CD14-positive monocyte (primary cell): ENCODE data around the gene TBC1D26. TPM values are rescaled to one million over a fixed set of nuclear protein-coding genes. Genes with fewer than 3 reads are reported as not detected.
"Not testable (repeated sequence)": the region's sequence is repeated elsewhere in the genome, so short reads cannot be mapped to it uniquely, and the experiment has no call there.

Experiments used
- DNase-seq, 3 donors: peaks; one replicate each; pipeline ENCODE4 v3.0.0-alpha.2; 2011 to 2022
- H2AFZ ChIP-seq: 2 replicates; pipeline ENCODE4 v1.6.0; 2012; ENCODE audit warnings: mild to moderate bottlenecking, low read depth, low read length, inconsistent platforms; ENCODE audit not compliant: insufficient read depth, poor library complexity, severe bottlenecking
- H3K27ac ChIP-seq, 2 donors: 1 replicate in 1 of 2; 2 replicates in 1 of 2; pipeline ENCODE4 v1.5.1; 2012 to 2013; ENCODE audit warnings: low read length in 2 of 2, control low read depth in 1 of 2, inconsistent platforms in 1 of 2, low read depth in 1 of 2, mild to moderate bottlenecking in 1 of 2
- H3K27me3 ChIP-seq, 2 donors: one replicate each; pipeline versions ENCODE4 v1.6.0 to v1.6.1; 2011 to 2013; ENCODE audit warnings: low read length in 2 of 2; ENCODE audit not compliant: control insufficient read depth in 2 of 2, insufficient read depth in 2 of 2
- H3K36me3 ChIP-seq, 2 donors: replicated peaks in 1 of 2; 1 replicate in 1 of 2; 2 replicates in 1 of 2; pipeline versions ENCODE4 v1.5.1 to v1.6.1; 2012 to 2013; ENCODE audit warnings: low read length in 2 of 2, control low read depth in 1 of 2, inconsistent platforms in 1 of 2, mild to moderate bottlenecking in 1 of 2; ENCODE audit not compliant: insufficient read depth in 2 of 2, control insufficient read depth in 1 of 2
- H3K4me1 ChIP-seq, 2 donors: 1 replicate in 1 of 2; 2 replicates in 1 of 2; pipeline versions ENCODE4 v1.5.1 to v1.6.1; 2012 to 2013; ENCODE audit warnings: low read length in 2 of 2, control low read depth in 1 of 2, inconsistent platforms in 1 of 2, mild to moderate bottlenecking in 1 of 2, moderate library complexity in 1 of 2; ENCODE audit not compliant: insufficient read depth in 2 of 2, control insufficient read depth in 1 of 2
- H3K4me2 ChIP-seq: replicated peaks from 2 replicates; pipeline ENCODE3; 2012; ENCODE audit warnings: low read length, moderate library complexity, mild to moderate bottlenecking; ENCODE audit not compliant: poor library complexity, severe bottlenecking; ENCODE audit errors: extremely low read depth
- H3K4me3 ChIP-seq, 3 experiments: fragments of 200-600 bp in 1 of 3; sonication (generic) in 1 of 3; replicated peaks in 1 of 3; 1 replicate in 2 of 3; 2 replicates in 1 of 3; pipeline ENCODE4 v1.5.1; 2011 to 2013; ENCODE audit warnings: low read length in 3 of 3, mild to moderate bottlenecking in 3 of 3, control low read depth in 2 of 3, low read depth in 2 of 3, inconsistent platforms in 1 of 3, moderate library complexity in 1 of 3
- H3K79me2 ChIP-seq: 2 replicates; pipeline ENCODE4 v1.6.0; 2012; ENCODE audit warnings: mild to moderate bottlenecking, control low read depth, inconsistent platforms, low read length, moderate library complexity; ENCODE audit not compliant: insufficient read depth
- H3K9ac ChIP-seq: 2 replicates; pipeline ENCODE4 v1.6.0; 2017; ENCODE audit warnings: low read length, mild to moderate bottlenecking; ENCODE audit not compliant: insufficient read depth, poor library complexity, severe bottlenecking
- H3K9me3 ChIP-seq, 2 donors: replicated peaks in 1 of 2; 1 replicate in 1 of 2; 2 replicates in 1 of 2; pipeline versions ENCODE4 v1.5.1 to v1.6.1; 2012 to 2013; ENCODE audit warnings: low read length in 2 of 2, control low read depth in 1 of 2; ENCODE audit not compliant: control insufficient read depth in 1 of 2, insufficient read depth in 1 of 2
- H4K20me1 ChIP-seq: 2 replicates; pipeline ENCODE4 v1.6.0; 2012; ENCODE audit warnings: mild to moderate bottlenecking, low read length, control low read depth, moderate library complexity; ENCODE audit not compliant: insufficient read depth
- H3K27ac Mint-ChIP-seq, 7 donors: one replicate each; pipeline ENCODE4 v1.8.0; 2020; ENCODE audit warnings: mild to moderate bottlenecking in 7 of 7, mixed read lengths in 7 of 7, moderate library complexity in 6 of 7, inconsistent platforms in 2 of 7
- H3K27me3 Mint-ChIP-seq, 3 donors: one replicate each; pipeline ENCODE4 v1.8.0; 2021 to 2022; ENCODE audit warnings: low read depth in 3 of 3, mild to moderate bottlenecking in 3 of 3, mixed read lengths in 3 of 3, moderate library complexity in 3 of 3, inconsistent platforms in 1 of 3
- H3K36me3 Mint-ChIP-seq, 2 donors: one replicate each; pipeline ENCODE4 v1.8.0; 2020; ENCODE audit warnings: mixed read lengths in 2 of 2, inconsistent platforms in 1 of 2, mild to moderate bottlenecking in 1 of 2
- H3K4me1 Mint-ChIP-seq: one replicate; pipeline ENCODE4 v1.8.0; 2020; ENCODE audit warnings: mild to moderate bottlenecking, mixed read lengths
- H3K4me3 Mint-ChIP-seq, 2 donors: one replicate each; pipeline ENCODE4 v1.8.0; 2020; ENCODE audit warnings: mild to moderate bottlenecking in 2 of 2, mixed read lengths in 2 of 2, moderate library complexity in 1 of 2
- H3K9me3 Mint-ChIP-seq, 7 donors: one replicate each; pipeline ENCODE4 v1.8.0; 2020 to 2022; ENCODE audit warnings: mixed read lengths in 7 of 7, mild to moderate bottlenecking in 6 of 7, moderate library complexity in 6 of 7, inconsistent platforms in 2 of 7
- WGBS: methylation state at CpG from one replicate; pipeline ENCODE4 v1.1.5; 2013; ENCODE audit warnings: missing lambda C conversion rate; ENCODE audit not compliant: insufficient coverage; 5-methylcytosine and 5-hydroxymethylcytosine counted together
- intact Hi-C, 2 donors: fragments of 100-400 bp; cut with micrococcal nuclease; formaldehyde crosslinking; loops; one replicate each; pipeline versions ENCODE4 v1.15.0 to v1.15.1; 2023
- polyA plus RNA-seq, 3 donors: library from polyadenylated mRNA; depleted of rRNA in 1 of 3; unstranded in 2 of 3; stranded (reverse) in 1 of 3; fragments of 300-500 nt in 2 of 3; fragments of >200 nt in 1 of 3; fragmentation: Illumina TruSeq in 2 of 3; gene quantifications; 1 replicate in 2 of 3; 2 replicates in 1 of 3; pipeline ENCODE4 v1.2.3, GENCODE V29; 2012 to 2021
- TF ChIP-seq, protein P1 (sequence below): fragments of 200-600 bp; IDR thresholded peaks from one replicate; pipeline ENCODE4 v1.8.0; 2022; ENCODE audit warnings: antibody characterized with exemption, mild to moderate bottlenecking

Gene TBC1D26
- polyA plus RNA-seq, 3 donors = 0.03 TPM; not detected in 2

- no CpG with 5 or more reads among the region's 2 CpGs for WGBS
- Histone ChIP-seq H3K79me2 (no peaks in the 10 kb centered on the region), H3K4me1 (peaks cover 0 to 4% of the 10 kb centered on the region in 2 donors), H3K9me3 (no peaks in the 10 kb centered on the region), H3K36me3 (no peaks in the 10 kb centered on the region), H3K9ac (no peak overlapping the region), H3K4me3 (no peak overlapping the region), H4K20me1 (no peaks in the 10 kb centered on the region), H3K4me2 (no peak overlapping the region), H3K27me3 (no peaks in the 10 kb centered on the region), H2AFZ (no peak overlapping the region), H3K27ac (no peak overlapping the region)
- intact Hi-C loops = no loop called here
- Mint-ChIP-seq H3K36me3 (no peaks in the 10 kb centered on the region), H3K9me3 (peaks cover 0 to 18% (median 6%) of the 10 kb centered on the region in 7 donors), H3K4me1 (peaks cover 8% of the 10 kb centered on the region), H3K27ac (no peak overlapping the region), H3K4me3 (no peak overlapping the region), H3K27me3 (peaks cover 3 to 12% (median 9%) of the 10 kb centered on the region in 3 donors)
- TF ChIP-seq, protein P1, sequence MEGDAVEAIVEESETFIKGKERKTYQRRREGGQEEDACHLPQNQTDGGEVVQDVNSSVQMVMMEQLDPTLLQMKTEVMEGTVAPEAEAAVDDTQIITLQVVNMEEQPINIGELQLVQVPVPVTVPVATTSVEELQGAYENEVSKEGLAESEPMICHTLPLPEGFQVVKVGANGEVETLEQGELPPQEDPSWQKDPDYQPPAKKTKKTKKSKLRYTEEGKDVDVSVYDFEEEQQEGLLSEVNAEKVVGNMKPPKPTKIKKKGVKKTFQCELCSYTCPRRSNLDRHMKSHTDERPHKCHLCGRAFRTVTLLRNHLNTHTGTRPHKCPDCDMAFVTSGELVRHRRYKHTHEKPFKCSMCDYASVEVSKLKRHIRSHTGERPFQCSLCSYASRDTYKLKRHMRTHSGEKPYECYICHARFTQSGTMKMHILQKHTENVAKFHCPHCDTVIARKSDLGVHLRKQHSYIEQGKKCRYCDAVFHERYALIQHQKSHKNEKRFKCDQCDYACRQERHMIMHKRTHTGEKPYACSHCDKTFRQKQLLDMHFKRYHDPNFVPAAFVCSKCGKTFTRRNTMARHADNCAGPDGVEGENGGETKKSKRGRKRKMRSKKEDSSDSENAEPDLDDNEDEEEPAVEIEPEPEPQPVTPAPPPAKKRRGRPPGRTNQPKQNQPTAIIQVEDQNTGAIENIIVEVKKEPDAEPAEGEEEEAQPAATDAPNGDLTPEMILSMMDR = no peak
- DNase-seq = no peak
Measured at GRCh38 chr17:15744885-15745284, 12.8 kb downstream of the TBC1D26 start.

DNA sequence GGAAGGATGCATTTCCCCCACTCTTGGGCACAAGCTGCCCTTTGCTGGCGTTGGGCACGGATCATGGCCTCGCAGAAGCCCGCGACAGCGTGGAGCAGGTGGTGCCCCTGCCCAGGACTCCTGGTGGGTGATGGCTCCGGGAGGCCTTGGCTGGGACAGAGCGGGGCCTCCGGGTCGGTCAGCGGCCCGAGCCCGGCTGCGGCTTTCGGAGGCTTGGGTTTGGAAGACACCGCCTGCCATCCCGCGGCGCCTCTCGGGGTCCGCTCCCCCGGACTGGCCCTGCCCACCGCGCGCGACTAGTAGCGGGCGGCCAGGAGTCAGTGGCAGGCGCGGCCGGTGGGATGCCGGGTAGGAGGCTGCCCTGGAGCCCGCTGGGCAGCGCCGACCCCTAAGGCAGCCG, 17.3 kb downstream of the TBC1D26 start:
- H3K4me1 ChIP-seq, H2AFZ ChIP-seq, H3K4me3 ChIP-seq, H3K27ac Mint-ChIP-seq, DNase-seq, H3K27me3 ChIP-seq, H3K27ac ChIP-seq, H3K9me3 ChIP-seq, H3K4me2 ChIP-seq, H3K4me1 Mint-ChIP-seq, H3K4me3 Mint-ChIP-seq, H3K36me3 Mint-ChIP-seq, H3K9me3 Mint-ChIP-seq, H3K36me3 ChIP-seq, H3K9ac ChIP-seq, H3K79me2 ChIP-seq, intact Hi-C loops, H4K20me1 ChIP-seq: not testable (repeated sequence)
- H3K27me3 Mint-ChIP-seq = peaks cover 2 to 12% (median 11%) of the 10 kb centered on the region in 3 donors
- WGBS = 30% methylated on average over 30 of the region's 36 CpGs

GRCh38 chr17:15768865-15769533, 36.9 kb downstream of the TBC1D26 start:
- 95% methylated on average over 4 of the region's 14 CpGs for WGBS
- H3K4me3 ChIP-seq, H3K9me3 Mint-ChIP-seq, intact Hi-C loops, H4K20me1 ChIP-seq, DNase-seq, H3K9ac ChIP-seq, H3K27ac Mint-ChIP-seq, H3K27me3 ChIP-seq, H3K4me2 ChIP-seq, H3K4me1 Mint-ChIP-seq, H2AFZ ChIP-seq, H3K4me3 Mint-ChIP-seq, H3K79me2 ChIP-seq, H3K27me3 Mint-ChIP-seq, H3K27ac ChIP-seq, H3K36me3 Mint-ChIP-seq, H3K36me3 ChIP-seq, H3K4me1 ChIP-seq, H3K9me3 ChIP-seq: not testable (repeated sequence)

DNA sequence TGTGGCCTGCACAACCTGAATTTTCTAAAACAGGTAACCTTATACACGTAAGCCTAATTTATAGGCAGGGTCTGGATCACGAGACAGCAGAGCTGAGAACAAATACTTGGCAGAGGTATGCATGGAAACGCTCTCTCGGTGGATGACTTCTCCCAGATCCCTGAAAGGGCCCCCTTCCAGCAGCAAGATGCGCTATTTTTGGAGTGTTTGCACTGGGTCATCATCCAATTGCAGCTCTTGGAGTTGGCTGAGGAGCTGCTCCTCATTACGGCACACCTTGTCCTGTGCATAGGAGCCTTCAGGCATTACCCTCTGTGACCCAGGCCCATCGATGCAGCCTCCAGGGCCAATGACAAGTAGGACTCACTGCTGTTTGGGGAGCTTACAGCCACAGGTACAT, 38.6 kb downstream of the TBC1D26 start:
- 100% methylated on average over 1 of the region's 7 CpGs for WGBS
- not testable (repeated sequence) for H3K4me1 ChIP-seq, H3K4me3 Mint-ChIP-seq

More for the DNA sequence above, 38.6 kb downstream of the TBC1D26 start:
- H3K27ac ChIP-seq, H3K27me3 ChIP-seq, H3K9me3 ChIP-seq, H4K20me1 ChIP-seq, H3K9ac ChIP-seq, intact Hi-C loops, H2AFZ ChIP-seq, H3K4me2 ChIP-seq, H3K4me3 ChIP-seq, H3K36me3 Mint-ChIP-seq, H3K36me3 ChIP-seq, DNase-seq, H3K4me1 Mint-ChIP-seq, H3K79me2 ChIP-seq, H3K27ac Mint-ChIP-seq, H3K27me3 Mint-ChIP-seq: not testable (repeated sequence)
- H3K9me3 Mint-ChIP-seq = peaks cover 3 to 14% (median 6%) of the 10 kb centered on the region in 7 donors
